NCI-H146 (cell line): ENCODE data around the gene LTBP2.

ENCODE experiments used
- DNase-seq: peaks from one replicate; lab custom pipeline; 2025; lab: John Stamatoyannopoulos, UW

LTBP2 gene

GRCh38 chr14:74638066-74638465 is 26.0 kb upstream of the LTBP2 start:
- no peak for DNase-seq

- DNase-seq, result no peak
These were observed 25.1 kb upstream of the LTBP2 start for GRCh38 chr14:74637178-74637550.

GRCh38 chr14:74636424-74637177 is 24.6 kb upstream of the LTBP2 start:
- no peak for DNase-seq

- no peak for DNase-seq
These were observed 23.8 kb upstream of the LTBP2 start for GRCh38 chr14:74635847-74636246.

GRCh38 chr14:74634964-74635363 is 22.9 kb upstream of the LTBP2 start:
- peak; percentile 73 for DNase-seq

GRCh38 chr14:74634481-74634880 is 22.4 kb upstream of the LTBP2 start:
- DNase-seq, result no peak

GRCh38 chr14:74630881-74631690 is 19.0 kb upstream of the LTBP2 start:
- no peak for DNase-seq

- DNase-seq, result no peak
These were observed 16.4 kb upstream of the LTBP2 start for GRCh38 chr14:74628418-74628817.

GRCh38 chr14:74627076-74627475 is 15.0 kb upstream of the LTBP2 start:
- no peak for DNase-seq

- DNase-seq, result no peak
These were observed 10.2 kb upstream of the LTBP2 start for GRCh38 chr14:74622257-74622656.

- no peak for DNase-seq
These were observed 9.5 kb upstream of the LTBP2 start for GRCh38 chr14:74621556-74621955.

GRCh38 chr14:74620923-74621322 is 8.9 kb upstream of the LTBP2 start:
- no peak for DNase-seq

- DNase-seq, result no peak
These were observed 8.5 kb upstream of the LTBP2 start for GRCh38 chr14:74620497-74620921.

GRCh38 chr14:74619672-74620131 is 7.7 kb upstream of the LTBP2 start:
- no peak for DNase-seq

- no peak for DNase-seq
These were observed 6.3 kb upstream of the LTBP2 start for GRCh38 chr14:74618078-74618952.

GRCh38 chr14:74616996-74617700 is 5.1 kb upstream of the LTBP2 start:
- DNase-seq, result no peak

- no peak for DNase-seq
These were observed 4.5 kb upstream of the LTBP2 start for GRCh38 chr14:74616507-74616906.

GRCh38 chr14:74615735-74616134 is 3.7 kb upstream of the LTBP2 start:
- DNase-seq, result no peak

GRCh38 chr14:74614508-74615495 is 2.8 kb upstream of the LTBP2 start:
- DNase-seq, result no peak

GRCh38 chr14:74613211-74613914 is 1.3 kb upstream of the LTBP2 start:
- DNase-seq, result no peak
